HCT116 (cell line): Measurements from ENCODE around the gene ACTRT3. TPM values are rescaled to one million over a fixed set of nuclear protein-coding genes. Genes with fewer than 3 reads are reported as not detected.

ENCODE experiments used
- ATAC-seq: fragments of 200-7000 bp; cut with Tn5 transposase; 2 replicates; pipeline ENCODE4 v1.9.1; 2020; ENCODE audit warnings: mild to moderate bottlenecking, moderate library complexity
- BruUV-seq: library from RNA; stranded (reverse); fragments of 400-500 nt; replicated peaks from 2 replicates; lab custom pipeline; 2021; lab: Mats Ljungman, UMichigan
- CTCF ChIA-PET: fragments of 300-600 bp; sonication (Branson Sonifier 250); formaldehyde crosslinking; loops from one replicate; lab custom pipeline; 2021; ENCODE audit warnings: antibody characterized with exemption; lab: Charles Lee
- POLR2A ChIA-PET: fragments of 300-600, 350-600 bp; sonication (Branson Sonifier 250); formaldehyde crosslinking; loops from one replicate; lab custom pipeline; 2021; ENCODE audit warnings: antibody characterized with exemption; lab: Charles Lee
- RAD21 ChIA-PET, 2 experiments: fragments of 300-600 bp; sonication (Branson Sonifier 250); formaldehyde crosslinking; loops; one replicate each; lab custom pipeline; 2023; ENCODE audit warnings: low total read pairs in 2 of 2; ENCODE audit not compliant: uncharacterized antibody in 2 of 2, unreplicated experiment in 2 of 2, low non-redundant PET in 1 of 2; lab: Charles Lee
- DNase-seq: peaks from one replicate; pipeline ENCODE4 v3.0.0-alpha.2; 2010; ENCODE audit warnings: low read depth, low spot score
- H2AFZ ChIP-seq: fragments of 200-600 bp; shearing (Covaris generic), sonication (generic); 2 replicates; pipeline ENCODE4 v1.6.1; 2017; ENCODE audit warnings: low read depth, mixed run types, mixed read lengths, antibody characterized with exemption, low read length; ENCODE audit not compliant: poor library complexity, severe bottlenecking
- H3K27ac ChIP-seq: 2 replicates; pipeline ENCODE4 v1.5.1; 2012; ENCODE audit warnings: low read depth, low read length
- H3K27me3 ChIP-seq: fragments of 200-600 bp; sonication (generic); 2 replicates; pipeline ENCODE4 v1.6.1; 2016; ENCODE audit warnings: mixed run types, low read length, mixed read lengths; ENCODE audit not compliant: insufficient read depth
- H3K36me3 ChIP-seq, 2 experiments: fragments of 200-500 bp in 1 of 2; fragments of 200-600 bp in 1 of 2; sonication (Bioruptor generic) in 1 of 2; sonication (generic) in 1 of 2; 2 replicates each; pipeline versions ENCODE4 v1.5.1 to v1.6.1; 2014 to 2016; ENCODE audit warnings: low read length in 2 of 2, inconsistent platforms in 1 of 2, mixed read lengths in 1 of 2, mixed run types in 1 of 2; ENCODE audit not compliant: insufficient read depth in 2 of 2, control insufficient read depth in 1 of 2
- H3K4me1 ChIP-seq, 2 experiments: fragments of 200-600 bp in 1 of 2; sonication (generic) in 1 of 2; 2 replicates each; pipeline versions ENCODE4 v1.5.1 to v1.6.1; 2012 to 2017; ENCODE audit warnings: low read length in 2 of 2, inconsistent platforms in 1 of 2, mild to moderate bottlenecking in 1 of 2, mixed read lengths in 1 of 2, mixed run types in 1 of 2, moderate library complexity in 1 of 2; ENCODE audit not compliant: insufficient read depth in 2 of 2, control insufficient read depth in 1 of 2
- H3K4me2 ChIP-seq: fragments of 200-600 bp; sonication (generic); 2 replicates; pipeline ENCODE4 v1.6.1; 2017; ENCODE audit warnings: mixed run types, low read length, mixed read lengths
- H3K4me3 ChIP-seq, 2 experiments: fragments of 200-600 bp in 1 of 2; sonication (generic) in 1 of 2; replicated peaks in 1 of 2; 2 replicates each; pipeline ENCODE4 v1.5.1; 2011 to 2016; ENCODE audit warnings: low read length in 2 of 2, control low read depth in 1 of 2, low read depth in 1 of 2, mild to moderate bottlenecking in 1 of 2, mixed read lengths in 1 of 2, mixed run types in 1 of 2
- H3K79me2 ChIP-seq: fragments of 200-600 bp; sonication (generic); 2 replicates; pipeline ENCODE4 v1.6.1; 2017; ENCODE audit warnings: mild to moderate bottlenecking, mixed run types, low read length, moderate library complexity, mixed read lengths; ENCODE audit not compliant: insufficient read depth
- H3K9ac ChIP-seq: fragments of 200-600 bp; sonication (generic); 2 replicates; pipeline ENCODE4 v1.6.1; 2016; ENCODE audit warnings: low read length, mixed read lengths
- H3K9me2 ChIP-seq: fragments of 200-600 bp; sonication (generic), shearing (Covaris generic); 2 replicates; pipeline ENCODE4 v1.6.1; 2017; ENCODE audit warnings: mixed run types, mild to moderate bottlenecking, moderate library complexity; ENCODE audit not compliant: insufficient read depth
- H3K9me3 ChIP-seq, 2 experiments: fragments of 200-500 bp in 1 of 2; fragments of 200-600 bp in 1 of 2; sonication (Bioruptor generic) in 1 of 2; sonication (generic) in 1 of 2; 2 replicates each; pipeline ENCODE4 v1.6.1; 2014 to 2017; ENCODE audit warnings: low read length in 2 of 2, mixed read lengths in 2 of 2, inconsistent platforms in 1 of 2, low read depth in 1 of 2, mild to moderate bottlenecking in 1 of 2, mixed run types in 1 of 2, moderate library complexity in 1 of 2; ENCODE audit not compliant: control insufficient read depth in 1 of 2, insufficient read depth in 1 of 2
- H4K20me1 ChIP-seq: fragments of 200-600 bp; sonication (generic), shearing (Covaris generic); 2 replicates; pipeline ENCODE4 v1.6.1; 2017; ENCODE audit warnings: mixed run types, mild to moderate bottlenecking, moderate library complexity; ENCODE audit not compliant: insufficient read depth
- ATF3 ChIP-seq: IDR thresholded peaks from 2 replicates; pipeline ENCODE4 v1.6.1; 2012
- CBX3 ChIP-seq: IDR thresholded peaks from 2 replicates; pipeline ENCODE4 v1.6.1; 2012; ENCODE audit warnings: low read depth
- CEBPB ChIP-seq: IDR thresholded peaks from 2 replicates; pipeline ENCODE4 v1.6.1; 2012; ENCODE audit warnings: low read depth
- EGR1 ChIP-seq: IDR thresholded peaks from 2 replicates; pipeline ENCODE4 v1.6.1; 2012; ENCODE audit warnings: low read depth
- ELF1 ChIP-seq: IDR thresholded peaks from 2 replicates; pipeline ENCODE4 v1.6.1; 2012; ENCODE audit warnings: low read depth, borderline replicate concordance
- EZH2 ChIP-seq: fragments of 200-600 bp; sonication (generic); IDR thresholded peaks from 2 replicates; pipeline ENCODE4 v1.6.1; 2017; ENCODE audit warnings: antibody characterized with exemption, mixed run types
- EZH2phosphoT487 ChIP-seq: fragments of 200-600 bp; IDR thresholded peaks from 2 replicates; pipeline ENCODE4 v1.6.1; 2018; ENCODE audit warnings: antibody characterized with exemption, borderline replicate concordance
- FOSL1 ChIP-seq: IDR thresholded peaks from 2 replicates; pipeline ENCODE4 v1.6.1; 2012; ENCODE audit warnings: low read depth
- JUND ChIP-seq: IDR thresholded peaks from 2 replicates; pipeline ENCODE4 v1.6.1; 2012
- MAX ChIP-seq: IDR thresholded peaks from 2 replicates; pipeline ENCODE4 v1.6.1; 2012
- POLR2A ChIP-seq: IDR thresholded peaks from 2 replicates; pipeline ENCODE4 v1.7.0; 2011; ENCODE audit warnings: borderline replicate concordance; ENCODE audit not compliant: insufficient read depth, insufficient read length; ENCODE audit errors: extremely low read depth
- POLR2AphosphoS5 ChIP-seq: IDR thresholded peaks from 2 replicates; pipeline ENCODE4 v1.6.1; 2011; ENCODE audit warnings: mild to moderate bottlenecking, low read depth, low read length, moderate library complexity
- REST ChIP-seq: IDR thresholded peaks from 2 replicates; pipeline ENCODE4 v1.6.1; 2012; ENCODE audit warnings: low read depth
- SP1 ChIP-seq: IDR thresholded peaks from 2 replicates; pipeline ENCODE4 v1.6.1; 2012; ENCODE audit warnings: low read depth
- SRF ChIP-seq: IDR thresholded peaks from 2 replicates; pipeline ENCODE4 v1.6.1; 2012; ENCODE audit warnings: low read depth
- ZNF274 ChIP-seq: fragments of 200-500 bp; sonication (Bioruptor generic); IDR thresholded peaks from 2 replicates; pipeline ENCODE4 v1.6.1; 2014; ENCODE audit warnings: mild to moderate bottlenecking, low read depth, low read length, inconsistent platforms
- intact Hi-C: fragments of 100-400 bp; cut with micrococcal nuclease; formaldehyde crosslinking; loops from 2 replicates; pipeline ENCODE4 v1.10.0; 2022
- total RNA-seq: library from RNA; stranded (reverse); gene quantifications from one replicate; pipeline ENCODE4 v1.2.1, GENCODE V29; 2021; ENCODE audit not compliant: unreplicated experiment

Gene ACTRT3
- total RNA-seq, 1 experiment from 2014 or later, result 1.2 TPM

GRCh38 chr3:169781209-169781855 lies 12.0 kb upstream of the ACTRT3 start:
- Histone ChIP-seq H3K27me3 (no peaks in the 10 kb centered on the region), H3K9me2 (no peaks in the 10 kb centered on the region), H3K9me3 (no peaks in the 10 kb centered on the region), H2AFZ (no peak overlapping the region), H3K36me3 (peaks cover 49 to 67% of the 10 kb centered on the region in 2 experiments), H3K79me2 (peaks cover 32% of the 10 kb centered on the region), H4K20me1 (no peaks in the 10 kb centered on the region), H3K4me1 (no peaks in the 10 kb centered on the region), H3K4me3 (no peak overlapping the region), H3K9ac (no peak overlapping the region), H3K27ac (no peak overlapping the region), H3K4me2 (no peak overlapping the region)
- ChIA-PET CTCF (no interaction called here), POLR2A (no interaction called here), RAD21 (no interaction called here)
- intact Hi-C loops, result no loop called here
- BruUV-seq, result no TSS peak
- TF ChIP-seq SRF (no peak), REST (no peak), ATF3 (no peak), ELF1 (no peak), EZH2phosphoT487 (no peak), EGR1 (no peak), POLR2AphosphoS5 (no peak), SP1 (no peak), MAX (no peak), CBX3 (no peak), FOSL1 (no peak), CEBPB (no peak), EZH2 (no peak), ZNF274 (no peak), JUND (no peak), POLR2A (no peak)
- ATAC-seq, result no peak
- DNase-seq, result no peak
